Measurements from ENCODE around the gene CRELD1. TPM values are rescaled to one million over a fixed set of nuclear protein-coding genes. Genes with fewer than 3 reads are reported as not detected.

Gene CRELD1
- polyA plus RNA-seq, 1 of the 3 experiments (the other 2 are of a cell fraction), result 77.6 TPM

- POLR2A ChIA-PET, result interaction anchor here (0.6 kb wide), 1 partner anchor 41 kb away, joined by 4 read pairs; no protein-coding TSS in a partner anchor
- 94% methylated on average over 5 of the region's 5 CpGs for WGBS (ENCODE audit: low lambda C conversion rate)
These were observed 27.2 kb upstream of the CRELD1 start for GRCh38 chr3:9906480-9906879.

GRCh38 chr3:9908286-9908685 lies 25.3 kb upstream of the CRELD1 start:
- H3K9me3 ChIP-seq, result no peaks in the 10 kb centered on the region
- DNase-seq, result no peak
- H3K9ac ChIP-seq, result no peak overlapping the region
- H3K4me1 ChIP-seq (ENCODE audit: control insufficient read depth in 1 of 2, insufficient read depth in 2 of 2, low read depth in 1 of 2, low read length in 1 of 2), result peaks cover 0 to 2% of the 10 kb centered on the region in 2 experiments; a peak in 2 of 4 replicates
- CTCF ChIA-PET, result no interaction called here
- H3K9me2 ChIP-seq, result no peaks in the 10 kb centered on the region
- POLR2A ChIA-PET, result no interaction called here
- H4K20me1 ChIP-seq (ENCODE audit: insufficient read depth), result no peaks in the 10 kb centered on the region
- no peaks in the 10 kb centered on the region for H3K79me2 ChIP-seq (ENCODE audit: insufficient read depth)
- WGBS (ENCODE audit: low lambda C conversion rate), result 80% methylated on average over 3 of the region's 3 CpGs
- H3K36me3 ChIP-seq (replicated peaks in 1 of 2; ENCODE audit: control insufficient read depth in 1 of 2, insufficient read depth in 2 of 2, low read length in 1 of 2), result no peaks in the 10 kb centered on the region
- H3F3A ChIP-seq (replicated peaks; ENCODE audit: insufficient read depth), result peaks cover 6% of the 10 kb centered on the region
- no peak overlapping the region for H3K4me2 ChIP-seq
- no peak overlapping the region for H2AFZ ChIP-seq (ENCODE audit: low read depth)
- H3K27ac ChIP-seq (ENCODE audit: low read depth in 2 of 2, low read length in 1 of 2), result no peak overlapping the region
- H3K27me3 ChIP-seq (ENCODE audit: insufficient read depth), result no peaks in the 10 kb centered on the region
- no peak overlapping the region for H3K4me3 ChIP-seq (ENCODE audit: low read depth in 2 of 2, low read length in 1 of 2)
- no peak for TF ChIP-seq CTCF (IDR thresholded peaks at IDR 0.05)
- TF ChIP-seq EZH2phosphoT487 (IDR thresholded peaks at IDR 0.05; ENCODE audit: borderline replicate concordance, low read depth), result no peak
- no peak for TF ChIP-seq NFIC (IDR thresholded peaks at IDR 0.05; ENCODE audit: borderline replicate concordance)
- no peak for TF ChIP-seq USF1 (IDR thresholded peaks at IDR 0.05; ENCODE audit: borderline replicate concordance, low read depth)
- TF ChIP-seq NRF1 (IDR thresholded peaks at IDR 0.05; ENCODE audit: low read depth, low read length), result no peak
- no peak for TF ChIP-seq JUND (IDR thresholded peaks at IDR 0.05)
- no peak for TF ChIP-seq RXRA (IDR thresholded peaks at IDR 0.05; ENCODE audit: borderline replicate concordance, low read depth)
- TF ChIP-seq ZBTB33 (IDR thresholded peaks at IDR 0.05; ENCODE audit: borderline replicate concordance, low read depth), result no peak

More at GRCh38 chr3:9906480-9906879, 27.2 kb upstream of the CRELD1 start:
- Histone ChIP-seq H3K4me2 (no peak overlapping the region), H3K9me2 (no peaks in the 10 kb centered on the region), H3K4me3 (ENCODE audit: low read depth in 2 of 2, low read length in 1 of 2) (no peak overlapping the region), H3K4me1 (ENCODE audit: control insufficient read depth in 1 of 2, insufficient read depth in 2 of 2, low read depth in 1 of 2, low read length in 1 of 2) (peaks cover 0 to 12% of the 10 kb centered on the region in 2 experiments; a peak in 2 of 4 replicates), H3K27ac (ENCODE audit: low read depth in 2 of 2, low read length in 1 of 2) (no peak overlapping the region), H2AFZ (ENCODE audit: low read depth) (no peak overlapping the region), H3K36me3 (replicated peaks in 1 of 2; ENCODE audit: control insufficient read depth in 1 of 2, insufficient read depth in 2 of 2, low read length in 1 of 2) (no peaks in the 10 kb centered on the region), H3K27me3 (ENCODE audit: insufficient read depth) (no peaks in the 10 kb centered on the region), H4K20me1 (ENCODE audit: insufficient read depth) (no peaks in the 10 kb centered on the region), H3F3A (replicated peaks; ENCODE audit: insufficient read depth) (peaks cover 3% of the 10 kb centered on the region), H3K9me3 (no peaks in the 10 kb centered on the region), H3K9ac (no peak overlapping the region), H3K79me2 (ENCODE audit: insufficient read depth) (no peaks in the 10 kb centered on the region)
- DNase-seq, result no peak
- TF ChIP-seq PBX3 (IDR thresholded peaks at IDR 0.05) (no peak), MAX (IDR thresholded peaks at IDR 0.05; ENCODE audit: low read depth) (no peak), IRF3 (IDR thresholded peaks at IDR 0.05; ENCODE audit: low read depth, low read length) (no peak), SIN3A (IDR thresholded peaks at IDR 0.05; ENCODE audit: borderline replicate concordance, low read depth, low read length) (no peak), YY1 (IDR thresholded peaks at IDR 0.05; ENCODE audit: low read depth) (no peak), RCOR1 (IDR thresholded peaks at IDR 0.05; ENCODE audit: low read length) (no peak), USF1 (IDR thresholded peaks at IDR 0.05; ENCODE audit: borderline replicate concordance, low read depth) (no peak), RFX5 (IDR thresholded peaks at IDR 0.05; ENCODE audit: low read length) (no peak), GATA2 (CRISPR knock-in tag; IDR thresholded peaks at IDR 0.05) (no peak), CHD2 (IDR thresholded peaks at IDR 0.05; ENCODE audit: low read length, partially characterized antibody) (no peak), NFIC (IDR thresholded peaks at IDR 0.05; ENCODE audit: borderline replicate concordance) (no peak), RXRA (IDR thresholded peaks at IDR 0.05; ENCODE audit: borderline replicate concordance, low read depth) (no peak), FOXM1 (IDR thresholded peaks at IDR 0.05; ENCODE audit: low read depth) (no peak)
- CTCF ChIA-PET, result no interaction called here
